ENCODE results near the gene CTXND1. TPM values are rescaled to one million over a fixed set of nuclear protein-coding genes. Genes with fewer than 3 reads are reported as not detected.
"Not testable (repeated sequence)": the region's sequence is repeated elsewhere in the genome, so short reads cannot be mapped to it uniquely, and the experiment has no call there.

CTXND1 gene
- total RNA-seq, 1 experiment from 2014 or later = not detected

DNA sequence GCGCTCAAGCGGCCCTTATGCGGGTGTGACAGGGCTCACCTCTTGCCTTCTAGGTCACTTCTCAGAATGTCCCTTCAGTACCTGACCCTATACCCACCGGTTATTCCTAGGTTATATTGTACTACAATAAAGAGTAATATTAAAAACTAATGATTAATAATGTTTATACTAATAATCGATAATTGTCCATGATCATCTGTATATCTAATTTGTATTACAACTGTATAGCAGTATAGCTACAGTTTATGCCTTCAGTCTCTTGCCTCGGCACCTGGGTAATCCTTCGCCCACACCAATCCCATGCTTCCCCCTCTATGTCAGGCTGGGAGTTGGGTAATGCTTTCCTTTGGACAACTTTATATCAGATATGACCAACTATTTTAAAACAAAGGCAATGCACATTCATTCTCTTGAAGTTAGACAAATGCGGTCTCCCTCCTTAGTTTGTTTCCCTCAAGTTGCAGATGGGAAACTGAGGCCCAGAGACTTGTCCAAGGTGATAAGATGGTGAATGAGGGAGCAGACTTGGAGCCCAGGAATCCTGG lies 95.8 kb downstream of the CTXND1 start:
- Histone ChIP-seq H3T11ph (ENCODE audit: low read length) (no peak overlapping the region), H4K20me1 (ENCODE audit: control insufficient read depth, insufficient read depth, insufficient read length) (no peaks in the 10 kb centered on the region), H3K9ac (ENCODE audit: extremely low read depth, insufficient read length, low read length) (no peak overlapping the region), H2AFZ (ENCODE audit: low read length) (no peak overlapping the region), H3K4me2 (ENCODE audit: insufficient read depth, insufficient read length, low read length) (no peak overlapping the region), H3K4me1 (ENCODE audit: insufficient read depth, low read length) (no peaks in the 10 kb centered on the region; the same call in 1 of the 2 replicates), H2BK20ac (ENCODE audit: low read depth, low read length, poor library complexity, severe bottlenecking) (no peak overlapping the region), H3K79me1 (ENCODE audit: insufficient read depth, low read depth, low read length, poor library complexity, severe bottlenecking) (no peaks in the 10 kb centered on the region), H3K27me3 (ENCODE audit: insufficient read depth, low read length) (no peaks in the 10 kb centered on the region), H3K27ac (ENCODE audit: insufficient read length, low read depth, low read length) (no peak overlapping the region), H2BK12ac (ENCODE audit: insufficient read length, low read depth, low read length) (no peak overlapping the region), H3K4ac (ENCODE audit: low read depth, low read length) (no peak overlapping the region), H2BK5ac (ENCODE audit: insufficient read length, low read length) (no peak overlapping the region), H3K14ac (ENCODE audit: insufficient read depth, low read length) (no peak overlapping the region), H3K18ac (ENCODE audit: insufficient read length, low read depth, low read length) (no peak overlapping the region), H4K5ac (ENCODE audit: insufficient read length, low read depth, low read length) (no peak overlapping the region), H3K9me3 (ENCODE audit: control insufficient read depth, low read depth, low read length) (no peaks in the 10 kb centered on the region), H3K23ac (ENCODE audit: insufficient read length, low read depth, low read length) (no peak overlapping the region), H4K8ac (replicated peaks; ENCODE audit: insufficient read length, low read depth, low read length) (no peak overlapping the region), H2AK5ac (ENCODE audit: insufficient read length, low read length) (no peak overlapping the region), H2BK15ac (ENCODE audit: low read depth, low read length) (no peak overlapping the region), H2BK120ac (ENCODE audit: low read depth, low read length, poor library complexity, severe bottlenecking) (no peak overlapping the region), H3K56ac (ENCODE audit: insufficient read length, low read depth, low read length) (no peak overlapping the region), H3K79me2 (ENCODE audit: insufficient read depth, low read length) (no peaks in the 10 kb centered on the region), H3K23me2 (ENCODE audit: insufficient read length, low read depth, low read length, poor library complexity, severe bottlenecking) (peaks cover 11% of the 10 kb centered on the region), H4K91ac (ENCODE audit: insufficient read length, low read depth, low read length) (no peak overlapping the region)
- H3K36me3 Mint-ChIP-seq (ENCODE audit: insufficient read depth in 1 of 3, low read depth in 3 of 3) = peaks cover 3 to 15% (median 6%) of the 10 kb centered on the region in 3 experiments; a peak in 5 of 7 replicates
- no peak overlapping the region for H3K4me3 Mint-ChIP-seq
- no peaks in the 10 kb centered on the region for H3K9me3 Mint-ChIP-seq
- peaks cover 5% of the 10 kb centered on the region for H3K27me3 Mint-ChIP-seq (ENCODE audit: low read depth)
- DNase-seq = no peak
- TF ChIP-seq, protein P1, sequence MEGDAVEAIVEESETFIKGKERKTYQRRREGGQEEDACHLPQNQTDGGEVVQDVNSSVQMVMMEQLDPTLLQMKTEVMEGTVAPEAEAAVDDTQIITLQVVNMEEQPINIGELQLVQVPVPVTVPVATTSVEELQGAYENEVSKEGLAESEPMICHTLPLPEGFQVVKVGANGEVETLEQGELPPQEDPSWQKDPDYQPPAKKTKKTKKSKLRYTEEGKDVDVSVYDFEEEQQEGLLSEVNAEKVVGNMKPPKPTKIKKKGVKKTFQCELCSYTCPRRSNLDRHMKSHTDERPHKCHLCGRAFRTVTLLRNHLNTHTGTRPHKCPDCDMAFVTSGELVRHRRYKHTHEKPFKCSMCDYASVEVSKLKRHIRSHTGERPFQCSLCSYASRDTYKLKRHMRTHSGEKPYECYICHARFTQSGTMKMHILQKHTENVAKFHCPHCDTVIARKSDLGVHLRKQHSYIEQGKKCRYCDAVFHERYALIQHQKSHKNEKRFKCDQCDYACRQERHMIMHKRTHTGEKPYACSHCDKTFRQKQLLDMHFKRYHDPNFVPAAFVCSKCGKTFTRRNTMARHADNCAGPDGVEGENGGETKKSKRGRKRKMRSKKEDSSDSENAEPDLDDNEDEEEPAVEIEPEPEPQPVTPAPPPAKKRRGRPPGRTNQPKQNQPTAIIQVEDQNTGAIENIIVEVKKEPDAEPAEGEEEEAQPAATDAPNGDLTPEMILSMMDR (conservative IDR thresholded peaks at IDR 0.05) = no peak
- H3K4me1 Mint-ChIP-seq = peaks cover 24 to 32% of the 10 kb centered on the region in 2 experiments
- WGBS (ENCODE audit: extremely low coverage, insufficient read length, low lambda C conversion rate) = no CpG with 5 or more reads among the region's 8 CpGs
- no peak overlapping the region for H3K27ac Mint-ChIP-seq

DNA sequence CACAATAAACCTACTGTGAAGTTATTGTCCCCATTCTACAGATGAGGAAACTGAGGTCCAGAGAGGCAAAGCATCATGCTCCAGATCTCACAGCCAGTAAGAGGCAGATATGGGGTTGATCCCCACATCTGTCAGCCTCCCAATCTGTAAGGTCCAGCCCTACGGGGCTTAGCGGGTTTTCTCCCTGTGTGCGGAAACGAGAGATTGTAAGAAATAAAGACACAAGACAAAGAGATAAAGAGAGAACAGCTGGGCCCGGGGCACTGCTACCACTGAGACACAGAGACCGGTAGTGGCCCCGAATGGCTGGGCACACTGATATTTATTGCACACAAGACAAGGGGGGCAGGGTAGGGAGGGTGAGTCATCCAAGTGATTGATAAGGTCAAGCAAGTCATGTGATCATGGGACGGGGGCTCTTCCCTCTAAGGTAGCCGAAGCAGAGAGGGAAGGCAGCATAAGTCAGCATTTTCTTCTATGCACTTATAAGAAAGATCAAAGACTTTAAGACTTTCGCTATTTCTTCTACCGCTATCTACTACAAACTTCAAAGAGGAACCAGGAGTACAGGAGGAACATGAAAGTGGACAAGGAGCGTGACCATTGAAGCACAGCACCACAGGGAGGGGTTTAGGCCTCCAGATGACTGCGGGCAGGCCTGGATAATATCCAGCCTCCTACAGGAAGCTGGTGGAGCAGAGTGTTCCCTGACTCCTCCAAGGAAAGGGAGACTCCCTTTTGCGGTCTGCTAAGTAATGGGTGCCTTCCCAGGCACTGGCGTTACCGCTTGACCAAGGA lies 96.4 kb downstream of the CTXND1 start:
- not testable (repeated sequence) for H3T11ph ChIP-seq (ENCODE audit: low read length); H3K9ac ChIP-seq (ENCODE audit: extremely low read depth, insufficient read length, low read length); H3K4me3 Mint-ChIP-seq; H2BK12ac ChIP-seq (ENCODE audit: insufficient read length, low read depth, low read length); H2AFZ ChIP-seq (ENCODE audit: low read length); H3K4me1 ChIP-seq (ENCODE audit: insufficient read depth, low read length); H4K5ac ChIP-seq (ENCODE audit: insufficient read length, low read depth, low read length); H2BK120ac ChIP-seq (ENCODE audit: low read depth, low read length, poor library complexity, severe bottlenecking); H3K79me1 ChIP-seq (ENCODE audit: insufficient read depth, low read depth, low read length, poor library complexity, severe bottlenecking); H3K4me2 ChIP-seq (ENCODE audit: insufficient read depth, insufficient read length, low read length); H3K9me3 Mint-ChIP-seq; H3K27me3 ChIP-seq (ENCODE audit: insufficient read depth, low read length); H3K56ac ChIP-seq (ENCODE audit: insufficient read length, low read depth, low read length); H4K8ac ChIP-seq (replicated peaks; ENCODE audit: insufficient read length, low read depth, low read length); H4K91ac ChIP-seq (ENCODE audit: insufficient read length, low read depth, low read length); H2BK15ac ChIP-seq (ENCODE audit: low read depth, low read length); DNase-seq; H2AK5ac ChIP-seq (ENCODE audit: insufficient read length, low read length); H3K27ac ChIP-seq (ENCODE audit: insufficient read length, low read depth, low read length); H3K14ac ChIP-seq (ENCODE audit: insufficient read depth, low read length); H2BK20ac ChIP-seq (ENCODE audit: low read depth, low read length, poor library complexity, severe bottlenecking); H3K79me2 ChIP-seq (ENCODE audit: insufficient read depth, low read length); H4K20me1 ChIP-seq (ENCODE audit: control insufficient read depth, insufficient read depth, insufficient read length); H3K4ac ChIP-seq (ENCODE audit: low read depth, low read length); H3K18ac ChIP-seq (ENCODE audit: insufficient read length, low read depth, low read length); H3K23ac ChIP-seq (ENCODE audit: insufficient read length, low read depth, low read length); H3K9me3 ChIP-seq (ENCODE audit: control insufficient read depth, low read depth, low read length); H2BK5ac ChIP-seq (ENCODE audit: insufficient read length, low read length)
- peaks cover 11% of the 10 kb centered on the region for H3K23me2 ChIP-seq (ENCODE audit: insufficient read length, low read depth, low read length, poor library complexity, severe bottlenecking)
- Mint-ChIP-seq H3K27ac (peak overlapping the region in 2 of 3 experiments; percentile 45 to 46; a peak in 2 of 7 replicates), H3K27me3 (ENCODE audit: low read depth) (peaks cover 11% of the 10 kb centered on the region), H3K36me3 (ENCODE audit: insufficient read depth in 1 of 3, low read depth in 3 of 3) (peaks cover 3 to 12% (median 4%) of the 10 kb centered on the region in 3 experiments; a peak in 5 of 7 replicates), H3K4me1 (peaks cover 29 to 34% of the 10 kb centered on the region in 2 experiments)
- no CpG with 5 or more reads among the region's 16 CpGs for WGBS (ENCODE audit: extremely low coverage, insufficient read length, low lambda C conversion rate)
